ENCODE data around the gene NCOA7. TPM values are rescaled to one million over a fixed set of nuclear protein-coding genes. Genes with fewer than 3 reads are reported as not detected.
A peak's percentile ranks its signal among the peaks of the same experiment; 100 is the strongest.

NCOA7 gene
- total RNA-seq, 1 donor from 2014 or later: 11.2 TPM

- H3K4me3 Mint-ChIP-seq: peak overlapping the region; percentile 52
- no peaks in the 10 kb centered on the region for H3K9me3 Mint-ChIP-seq
- H3K27me3 Mint-ChIP-seq (ENCODE audit: low read depth): peaks cover 15% of the 10 kb centered on the region
- no peak overlapping the region for H3K27ac Mint-ChIP-seq (ENCODE audit: unreplicated experiment)
- no peaks in the 10 kb centered on the region for H3K36me3 Mint-ChIP-seq (ENCODE audit: low read depth)
- H3K4me1 Mint-ChIP-seq: peaks cover 17% of the 10 kb centered on the region
- DNase-seq (ENCODE audit: low read depth, low spot score): no peak
- no peak for TF ChIP-seq CTCF (conservative IDR thresholded peaks at IDR 0.05)
These were observed 3.1 kb downstream of the NCOA7 start for GRCh38 chr6:125793863-125794262.

GRCh38 chr6:125794342-125795137 lies 3.8 kb downstream of the NCOA7 start:
- peaks cover 15% of the 10 kb centered on the region for H3K27me3 Mint-ChIP-seq (ENCODE audit: low read depth)

GRCh38 chr6:125795301-125795700 lies 4.5 kb downstream of the NCOA7 start:
- no peaks in the 10 kb centered on the region for H3K36me3 Mint-ChIP-seq (ENCODE audit: low read depth)
- peaks cover 12% of the 10 kb centered on the region for H3K27me3 Mint-ChIP-seq (ENCODE audit: low read depth)
- H3K9me3 Mint-ChIP-seq: no peaks in the 10 kb centered on the region
- no peak for DNase-seq (ENCODE audit: low read depth, low spot score)
- no peak for TF ChIP-seq CTCF (conservative IDR thresholded peaks at IDR 0.05)
- no peak overlapping the region for H3K27ac Mint-ChIP-seq (ENCODE audit: unreplicated experiment)
- H3K4me3 Mint-ChIP-seq: peak overlapping the region; percentile 21
- H3K4me1 Mint-ChIP-seq: peaks cover 6% of the 10 kb centered on the region

More at GRCh38 chr6:125794342-125795137, 3.8 kb downstream of the NCOA7 start:
- no peak overlapping the region for H3K4me3 Mint-ChIP-seq
- H3K27ac Mint-ChIP-seq (ENCODE audit: unreplicated experiment): no peak overlapping the region
- peaks cover 13% of the 10 kb centered on the region for H3K4me1 Mint-ChIP-seq
- no peak for TF ChIP-seq CTCF (conservative IDR thresholded peaks at IDR 0.05)
- no peak for DNase-seq (ENCODE audit: low read depth, low spot score)
- H3K36me3 Mint-ChIP-seq (ENCODE audit: low read depth): no peaks in the 10 kb centered on the region
- H3K9me3 Mint-ChIP-seq: no peaks in the 10 kb centered on the region

- no peak for DNase-seq (ENCODE audit: low read depth, low spot score)
- Mint-ChIP-seq H3K9me3 (no peaks in the 10 kb centered on the region), H3K4me3 (no peak overlapping the region)
These were observed 6.5 kb downstream of the NCOA7 start for GRCh38 chr6:125797120-125797885.

More at GRCh38 chr6:125797120-125797885, 6.5 kb downstream of the NCOA7 start:
- Mint-ChIP-seq H3K4me1 (no peaks in the 10 kb centered on the region), H3K36me3 (ENCODE audit: low read depth) (no peaks in the 10 kb centered on the region), H3K27me3 (ENCODE audit: low read depth) (peaks cover 7% of the 10 kb centered on the region), H3K27ac (ENCODE audit: unreplicated experiment) (no peak overlapping the region)
- TF ChIP-seq CTCF (conservative IDR thresholded peaks at IDR 0.05): no peak
